H1 (cell line): ENCODE measurements around the gene ANXA6. TPM values are rescaled to one million over a fixed set of nuclear protein-coding genes. Genes with fewer than 3 reads are reported as not detected.

Source experiments
- CTCF ChIA-PET: fragments of 300-600 bp; sonication (Branson Sonifier 250); formaldehyde crosslinking; loops from one replicate; lab custom pipeline; 2021; ENCODE audit not compliant: partially characterized antibody; lab: Charles Lee
- POLR2A ChIA-PET: fragments of 300-600 bp; sonication (Branson Sonifier 250); formaldehyde crosslinking; loops from one replicate; lab custom pipeline; 2021; ENCODE audit warnings: inconsistent platforms; ENCODE audit not compliant: partially characterized antibody; lab: Charles Lee
- DNase-seq, 2 experiments: peaks; one replicate each; pipeline versions ENCODE4 v3.0.0 to v3.0.0-alpha.2; 2010 to 2022; ENCODE audit warnings: low spot score in 2 of 2, low read depth in 1 of 2, mixed read lengths in 1 of 2
- FAIRE-seq: peaks from 2 replicates; lab custom pipeline; 2011; peaks lifted over from hg19 to GRCh38; lab: Jason Lieb, UNC
- H2AFZ ChIP-seq: 2 replicates; pipeline ENCODE4 v1.8.1; 2012; ENCODE audit warnings: low read length, inconsistent platforms
- H2AK5ac ChIP-seq: 2 replicates; pipeline ENCODE4 v1.6.1; 2013; ENCODE audit warnings: low read depth, low read length
- H2BK120ac ChIP-seq: replicated peaks from 2 replicates; pipeline ENCODE3; 2013; ENCODE audit warnings: low read depth, low read length, inconsistent platforms
- H2BK12ac ChIP-seq: 2 replicates; pipeline ENCODE4 v1.6.1; 2013; ENCODE audit warnings: low read depth, low read length
- H2BK15ac ChIP-seq: 2 replicates; pipeline ENCODE4 v1.6.1; 2013; ENCODE audit warnings: low read length
- H2BK20ac ChIP-seq: 2 replicates; pipeline ENCODE4 v1.6.1; 2013; ENCODE audit warnings: low read length
- H2BK5ac ChIP-seq: 2 replicates; pipeline ENCODE4 v1.6.1; 2013; ENCODE audit warnings: low read depth, low read length
- H3K14ac ChIP-seq: 2 replicates; pipeline ENCODE4 v1.6.1; 2013; ENCODE audit warnings: inconsistent platforms; ENCODE audit not compliant: insufficient read length
- H3K18ac ChIP-seq: 2 replicates; pipeline ENCODE4 v1.6.1; 2013; ENCODE audit warnings: low read length; ENCODE audit errors: extremely low read depth
- H3K23ac ChIP-seq: 2 replicates; pipeline ENCODE4 v1.6.1; 2013; ENCODE audit warnings: inconsistent platforms; ENCODE audit not compliant: insufficient read length
- H3K23me2 ChIP-seq: 2 replicates; pipeline ENCODE4 v1.6.1; 2013; ENCODE audit warnings: low read depth, low read length
- H3K27ac ChIP-seq: 2 replicates; pipeline ENCODE4 v1.6.1; 2011; ENCODE audit warnings: low read depth, low read length, inconsistent platforms
- H3K27me3 ChIP-seq, 4 experiments: replicated peaks in 1 of 4; 1 replicate in 1 of 4; 2 replicates in 3 of 4; pipeline versions ENCODE4 v1.6.1 to v1.8.1; 2011 to 2013; ENCODE audit warnings: low read length in 3 of 4, mild to moderate bottlenecking in 3 of 4, inconsistent platforms in 2 of 4, mixed read lengths in 2 of 4, moderate library complexity in 1 of 4; ENCODE audit not compliant: control insufficient read depth in 3 of 4, insufficient read depth in 3 of 4; ENCODE audit errors: extremely low read depth in 1 of 4
- H3K36me3 ChIP-seq, 4 experiments: 2 replicates each; pipeline versions ENCODE4 v1.6.1 to v1.8.1; 2011 to 2013; ENCODE audit warnings: mild to moderate bottlenecking in 4 of 4, low read length in 3 of 4, moderate library complexity in 2 of 4, control low read depth in 1 of 4, inconsistent platforms in 1 of 4; ENCODE audit not compliant: insufficient read depth in 4 of 4, control insufficient read depth in 2 of 4
- H3K4ac ChIP-seq: replicated peaks from 2 replicates; pipeline ENCODE3; 2013; ENCODE audit warnings: low read length, low read depth, mixed read lengths, inconsistent platforms; ENCODE audit not compliant: insufficient read length
- H3K4me1 ChIP-seq, 4 experiments: replicated peaks in 1 of 4; 1 replicate in 1 of 4; 2 replicates in 3 of 4; pipeline versions ENCODE4 v1.6.1 to v1.8.1; 2011 to 2013; ENCODE audit warnings: low read length in 3 of 4, inconsistent platforms in 2 of 4, mixed read lengths in 1 of 4; ENCODE audit not compliant: insufficient read depth in 4 of 4, control insufficient read depth in 3 of 4
- H3K4me2 ChIP-seq, 2 experiments: 2 replicates each; pipeline versions ENCODE4 v1.6.1 to v1.8.1; 2011 to 2013; ENCODE audit warnings: low read depth in 2 of 2, low read length in 2 of 2, control low read depth in 1 of 2, inconsistent platforms in 1 of 2, mild to moderate bottlenecking in 1 of 2; ENCODE audit not compliant: insufficient read depth in 1 of 2
- H3K4me3 ChIP-seq, 4 experiments: fragments of 200-600, 300-600 bp in 1 of 4; sonication (generic), shearing (Covaris generic), sonication (Bioruptor Twin) in 1 of 4; 2 replicates each; pipeline versions ENCODE4 v1.5.1 to v1.8.1; 2011 to 2016; ENCODE audit warnings: low read length in 4 of 4, low read depth in 3 of 4, control low read depth in 2 of 4, inconsistent platforms in 2 of 4, mild to moderate bottlenecking in 2 of 4, mixed read lengths in 1 of 4, moderate library complexity in 1 of 4; ENCODE audit not compliant: insufficient read depth in 2 of 4; ENCODE audit errors: extremely low read depth in 1 of 4
- H3K56ac ChIP-seq: replicated peaks from 2 replicates; pipeline ENCODE3; 2013; ENCODE audit warnings: low read depth, mild to moderate bottlenecking, mixed read lengths, low read length, inconsistent platforms; ENCODE audit not compliant: insufficient read length
- H3K79me1 ChIP-seq: 2 replicates; pipeline ENCODE4 v1.6.1; 2013; ENCODE audit warnings: low read depth, low read length, control low read depth
- H3K79me2 ChIP-seq, 2 experiments: 2 replicates each; pipeline versions ENCODE4 v1.6.1 to v1.8.1; 2012 to 2013; ENCODE audit warnings: low read length in 2 of 2, mild to moderate bottlenecking in 2 of 2, inconsistent platforms in 1 of 2; ENCODE audit not compliant: insufficient read depth in 2 of 2, control insufficient read depth in 1 of 2
- H3K9ac ChIP-seq, 4 experiments: replicated peaks in 1 of 4; 1 replicate in 1 of 4; 2 replicates in 3 of 4; pipeline versions ENCODE4 v1.6.1 to v1.8.1; 2011 to 2013; ENCODE audit warnings: low read depth in 3 of 4, low read length in 3 of 4, control low read depth in 2 of 4, mild to moderate bottlenecking in 2 of 4, moderate library complexity in 2 of 4, inconsistent platforms in 1 of 4; ENCODE audit errors: extremely low read depth in 1 of 4
- H3K9me3 ChIP-seq, 2 experiments: 2 replicates each; pipeline versions ENCODE4 v1.6.1 to v1.8.1; 2012 to 2013; ENCODE audit warnings: mild to moderate bottlenecking in 2 of 2, moderate library complexity in 2 of 2, control low read depth in 1 of 2, inconsistent platforms in 1 of 2, low read depth in 1 of 2, low read length in 1 of 2, mixed read lengths in 1 of 2; ENCODE audit not compliant: insufficient read depth in 2 of 2
- H4K20me1 ChIP-seq, 2 experiments: replicated peaks in 1 of 2; 2 replicates each; pipeline versions ENCODE3 to v1.8.1; 2011 to 2013; ENCODE audit warnings: inconsistent platforms in 2 of 2, low read length in 2 of 2, mild to moderate bottlenecking in 1 of 2; ENCODE audit not compliant: insufficient read depth in 2 of 2, control insufficient read depth in 1 of 2
- H4K5ac ChIP-seq: 2 replicates; pipeline ENCODE4 v1.6.1; 2013; ENCODE audit warnings: low read length, low read depth, mixed read lengths, inconsistent platforms; ENCODE audit not compliant: insufficient read length
- H4K8ac ChIP-seq: 2 replicates; pipeline ENCODE4 v1.8.0; 2013; ENCODE audit warnings: mild to moderate bottlenecking, moderate library complexity, low read length, inconsistent platforms; ENCODE audit not compliant: insufficient read depth; ENCODE audit errors: extremely low read depth
- H4K91ac ChIP-seq: replicated peaks from 2 replicates; pipeline ENCODE3; 2013; ENCODE audit warnings: low read length, mixed read lengths, inconsistent platforms; ENCODE audit not compliant: insufficient read length
- BCL11A ChIP-seq, 2 experiments: IDR thresholded peaks; one replicate each; pipeline ENCODE4 v1.6.1; 2011; ENCODE audit warnings: low read depth in 2 of 2, low read length in 2 of 2, mild to moderate bottlenecking in 2 of 2
- CTBP2 ChIP-seq: IDR thresholded peaks from 2 replicates; pipeline ENCODE4 v1.7.0; 2011; ENCODE audit warnings: borderline replicate concordance, mild to moderate bottlenecking, moderate library complexity, mixed read lengths, low read length; ENCODE audit not compliant: insufficient read depth, insufficient read length
- GTF2F1 ChIP-seq: IDR thresholded peaks from 2 replicates; pipeline ENCODE4 v1.6.1; 2012; ENCODE audit warnings: low read depth, low read length, improper control_type of control experiment, borderline replicate concordance
- HDAC6 ChIP-seq: IDR thresholded peaks from one replicate; pipeline ENCODE4 v1.7.1; 2012; ENCODE audit warnings: low read depth, mild to moderate bottlenecking, inconsistent platforms, low read length, moderate library complexity
- POLR2AphosphoS5 ChIP-seq: IDR thresholded peaks from 2 replicates; pipeline ENCODE4 v1.6.1; 2011; ENCODE audit warnings: low read depth, low read length
- RNF2 ChIP-seq: fragments of 200-900, 300-1000 bp; sonication (generic); IDR thresholded peaks from 2 replicates; pipeline ENCODE4 v1.7.1; 2016; ENCODE audit warnings: borderline replicate concordance, low read depth, mild to moderate bottlenecking, antibody characterized with exemption, low read length; ENCODE audit not compliant: poor library complexity, severe bottlenecking; ENCODE audit errors: missing control alignments
- WGBS, 2 experiments: shearing (Covaris generic) in 1 of 2; methylation state at CpG; one replicate each; pipeline versions ENCODE4 v1.1.6 to v1.1.7; 2013 to 2015; ENCODE audit warnings: low lambda C conversion rate in 2 of 2, mixed read lengths in 2 of 2, inconsistent platforms in 1 of 2, low coverage in 1 of 2, missing lambda C conversion rate in 1 of 2; ENCODE audit not compliant: insufficient replicate concordance in 2 of 2, insufficient coverage in 1 of 2, insufficient read length in 1 of 2; ENCODE audit errors: extremely low coverage in 1 of 2, missing lambda C conversion rate in 1 of 2; 5-methylcytosine and 5-hydroxymethylcytosine counted together
- polyA plus RNA-seq, 7 experiments: library from polyadenylated mRNA; depleted of rRNA in 3 of 7; stranded (reverse) in 5 of 7; unstranded in 2 of 7; fragments of >200 nt in 5 of 7; fragments of 200-250 nt in 2 of 7; gene quantifications; 1 replicate in 5 of 7; 2 replicates in 1 of 7; 4 replicates in 1 of 7; pipeline versions ENCODE4 v1.2.1 to v1.2.3, GENCODE V29; 2011 to 2013; ENCODE audit warnings: missing spikeins in 2 of 7, mixed read lengths in 2 of 7
- total RNA-seq: library from RNA; stranded (reverse); fragmentation: NEBNext Ultra II Directional; extraction: Animal tissue kit (Norgen Biotek cat#: 25700); gene quantifications from 2 replicates; pipeline ENCODE4 v1.2.1, GENCODE V29; 2021

Gene ANXA6
- total and polyA plus RNA-seq, 2 of the 8 experiments (the other 6 are each of a cell fraction or from before 2014, with no cell fraction given), result 61.3 to 78.6 TPM

DNA sequence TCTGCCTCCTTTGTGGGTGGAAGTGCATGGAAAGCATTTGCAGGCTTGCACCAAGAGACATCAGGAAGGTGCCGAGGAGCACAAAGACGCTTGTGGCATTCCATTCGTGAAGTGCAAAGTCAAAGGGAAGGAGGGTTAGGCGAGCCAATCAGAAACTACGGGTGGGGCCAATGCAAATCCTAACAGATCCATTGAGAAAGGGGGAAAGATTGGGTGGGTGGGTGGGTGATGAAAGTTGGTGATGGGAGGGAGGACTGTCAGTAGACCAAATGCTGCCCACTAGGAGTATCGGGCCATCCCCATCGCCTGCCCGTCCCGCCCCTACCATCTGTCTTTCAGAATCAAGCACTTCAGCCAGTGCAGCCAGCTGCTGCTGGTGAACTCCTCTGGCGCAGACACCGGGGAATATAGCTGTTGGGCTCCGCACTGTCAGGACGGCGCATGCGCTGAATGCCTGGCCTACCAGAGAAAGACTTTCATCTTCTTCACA is 17.1 kb upstream of the ANXA6 start:
- Histone ChIP-seq H3K18ac (no peak overlapping the region), H3K23me2 (no peaks in the 10 kb centered on the region), H3K56ac (no peak overlapping the region), H2BK120ac (no peak overlapping the region), H2AFZ (peak overlapping the region; percentile 72; the same call in 1 of the 2 replicates), H3K9ac (no peak overlapping the region), H3K4ac (no peak overlapping the region), H4K8ac (no peak overlapping the region), H4K91ac (no peak overlapping the region), H3K9me3 (no peaks in the 10 kb centered on the region), H3K27ac (no peak overlapping the region), H2BK5ac (no peak overlapping the region), H3K14ac (no peak overlapping the region), H3K4me2 (peak overlapping the region in 1 of 2 experiments; percentile 49; a peak in 2 of 4 replicates), H3K79me2 (no peaks in the 10 kb centered on the region), H4K5ac (no peak overlapping the region), H3K79me1 (no peaks in the 10 kb centered on the region), H3K23ac (no peak overlapping the region), H3K4me1 (peaks cover 0 to 11% (median 0%) of the 10 kb centered on the region in 4 experiments; a peak in 1 of 7 replicates), H3K4me3 (no peak overlapping the region), H2AK5ac (no peak overlapping the region), H4K20me1 (no peaks in the 10 kb centered on the region), H2BK15ac (no peak overlapping the region), H2BK20ac (no peak overlapping the region), H3K36me3 (no peaks in the 10 kb centered on the region), H3K27me3 (no peaks in the 10 kb centered on the region), H2BK12ac (no peak overlapping the region)
- no peak for FAIRE-seq
- TF ChIP-seq HDAC6 (no peak), CTBP2 (no peak), GTF2F1 (no peak), BCL11A (IDR thresholded peaks at IDR 0.05; ENCODE audit: low read depth in 2 of 2, low read length in 2 of 2) (no peak), RNF2 (no peak), POLR2AphosphoS5 (no peak)
- CTCF ChIA-PET, result interaction anchor here (0.6 to 3.4 kb wide), 3 partner anchors 49 to 291 kb away, joined by 3 to 12 read pairs (median 4); no protein-coding TSS in a partner anchor
- DNase-seq, result no peak
- POLR2A ChIA-PET, result no interaction called here
- WGBS, 2 experiments, result 78% methylated on average over 13 of the region's 15 CpGs; no CpG with 5 or more reads in 1 of the 2 experiments
